AG04450 (cell line): ENCODE results near the gene SRSF8. TPM values are rescaled to one million over a fixed set of nuclear protein-coding genes. Genes with fewer than 3 reads are reported as not detected.
"Not testable (repeated sequence)": the region's sequence is repeated elsewhere in the genome, so short reads cannot be mapped to it uniquely, and the experiment has no call there.

Source experiments
- CTCF ChIA-PET: fragments of 300-600, 350-600 bp; formaldehyde crosslinking; extraction: SDS; loops from one replicate; lab custom pipeline; 2022; ENCODE audit warnings: antibody characterized with exemption, inconsistent platforms; lab: Charles Lee
- POLR2A ChIA-PET: fragments of 350-600 bp; formaldehyde crosslinking; extraction: SDS; loops from one replicate; lab custom pipeline; 2021; ENCODE audit warnings: antibody characterized with exemption, inconsistent platforms; lab: Yijun Ruan, JAX
- DNase-seq: peaks from one replicate; pipeline ENCODE4 v3.0.0-alpha.2; 2011; ENCODE audit warnings: low read depth, low spot score
- H3K27ac ChIP-seq: one replicate; pipeline ENCODE4 v1.5.1; 2012; ENCODE audit warnings: low read depth, low read length, control low read depth
- H3K27me3 ChIP-seq: one replicate; pipeline ENCODE4 v1.6.0; 2012; ENCODE audit warnings: low read length; ENCODE audit not compliant: control insufficient read depth, insufficient read depth
- H3K4me3 ChIP-seq: 2 replicates; pipeline ENCODE4 v1.5.1; 2011; ENCODE audit warnings: mild to moderate bottlenecking, low read depth, low read length, control low read depth
- H3K9me3 ChIP-seq: 2 replicates; pipeline ENCODE4 v1.5.1; 2012; ENCODE audit warnings: low read length; ENCODE audit not compliant: control insufficient read depth, insufficient read depth
- CTCF ChIP-seq: IDR thresholded peaks from 2 replicates; pipeline ENCODE4 v1.5.1; 2011; ENCODE audit warnings: low read depth, low read length, control low read depth, inconsistent platforms
- polyA plus RNA-seq: library from polyadenylated mRNA; depleted of rRNA; stranded (reverse); fragments of >200 nt; gene quantifications from 2 replicates; pipeline ENCODE4 v1.2.3, GENCODE V29; 2011

Gene SRSF8
- polyA plus RNA-seq, 1 experiment: 28.4 TPM

- no peak for DNase-seq
- ChIA-PET POLR2A (no interaction called here), CTCF (interaction anchor here (0.6 kb wide), 1 partner anchor 503 kb away, joined by 3 read pairs; no protein-coding TSS in a partner anchor)
- Histone ChIP-seq H3K4me3 (no peak overlapping the region), H3K27ac (no peak overlapping the region), H3K9me3 (peaks cover 7% of the 10 kb centered on the region; the same call in 1 of the 2 replicates), H3K27me3 (peaks cover 7% of the 10 kb centered on the region)
- TF ChIP-seq CTCF: no peak
Measured at GRCh38 chr11:95035316-95035715, 31.4 kb upstream of the SRSF8 start.

GRCh38 chr11:95037356-95038035 is 29.2 kb upstream of the SRSF8 start:
- POLR2A ChIA-PET, H3K27ac ChIP-seq, H3K4me3 ChIP-seq, DNase-seq, CTCF ChIA-PET, H3K9me3 ChIP-seq, H3K27me3 ChIP-seq: not testable (repeated sequence)

GRCh38 chr11:95042239-95042638 is 24.5 kb upstream of the SRSF8 start:
- peaks cover 18% of the 10 kb centered on the region for H3K27me3 ChIP-seq
- no peak overlapping the region for H3K4me3 ChIP-seq
- DNase-seq: no peak
- H3K9me3 ChIP-seq: peaks cover 7% of the 10 kb centered on the region; the same call in 1 of the 2 replicates
- ChIA-PET CTCF (no interaction called here), POLR2A (no interaction called here)
- no peak for TF ChIP-seq CTCF
- no peak overlapping the region for H3K27ac ChIP-seq

- CTCF ChIA-PET: no interaction called here
- peaks cover 15% of the 10 kb centered on the region for H3K27me3 ChIP-seq
Measured at GRCh38 chr11:95042906-95043305, 23.8 kb upstream of the SRSF8 start.

GRCh38 chr11:95044010-95044409 is 22.7 kb upstream of the SRSF8 start:
- Histone ChIP-seq H3K27ac (no peak overlapping the region), H3K9me3 (no peaks in the 10 kb centered on the region), H3K4me3 (no peak overlapping the region), H3K27me3 (peaks cover 15% of the 10 kb centered on the region)
- ChIA-PET POLR2A (no interaction called here), CTCF (no interaction called here)
- no peak for TF ChIP-seq CTCF
- DNase-seq: no peak

More at GRCh38 chr11:95042906-95043305, 23.8 kb upstream of the SRSF8 start:
- TF ChIP-seq CTCF: no peak
- POLR2A ChIA-PET: no interaction called here
- no peak overlapping the region for H3K4me3 ChIP-seq
- no peak overlapping the region for H3K27ac ChIP-seq
- DNase-seq: no peak
- peaks cover 2% of the 10 kb centered on the region; the same call in 1 of the 2 replicates for H3K9me3 ChIP-seq
